Measurements from ENCODE around the gene REPS1.

REPS1 gene

GRCh38 chr6:139008117-139008516 is 20.1 kb upstream of the REPS1 start:
- Histone ChIP-seq H3K4me1 (no peaks in the 10 kb centered on the region), H3K4me3 (ENCODE audit: low read depth, low read length) (no peak overlapping the region), H3K9me3 (no peaks in the 10 kb centered on the region), H3K27me3 (no peaks in the 10 kb centered on the region), H3K36me3 (no peaks in the 10 kb centered on the region)
- no peak for TF ChIP-seq CTCF (IDR thresholded peaks at IDR 0.05; ENCODE audit: low read depth, low read length)
- DNase-seq, result no peak

- DNase-seq, result no peak
- H3K4me3 ChIP-seq (ENCODE audit: low read depth, low read length), result no peak overlapping the region
- H3K36me3 ChIP-seq, result no peaks in the 10 kb centered on the region
- TF ChIP-seq CTCF (IDR thresholded peaks at IDR 0.05; ENCODE audit: low read depth, low read length), result no peak
- no peaks in the 10 kb centered on the region for H3K4me1 ChIP-seq
- H3K27me3 ChIP-seq, result no peaks in the 10 kb centered on the region
- no peaks in the 10 kb centered on the region for H3K9me3 ChIP-seq
Observed at GRCh38 chr6:139007428-139007827, 19.4 kb upstream of the REPS1 start.

- no peak for TF ChIP-seq CTCF (IDR thresholded peaks at IDR 0.05; ENCODE audit: low read depth, low read length)
Observed at GRCh38 chr6:139006477-139006876, 18.4 kb upstream of the REPS1 start.

GRCh38 chr6:139003751-139004150 is 15.7 kb upstream of the REPS1 start:
- H3K4me1 ChIP-seq, result no peaks in the 10 kb centered on the region
- no peak for DNase-seq
- no peaks in the 10 kb centered on the region for H3K36me3 ChIP-seq
- no peak overlapping the region for H3K4me3 ChIP-seq (ENCODE audit: low read depth, low read length)
- H3K27me3 ChIP-seq, result no peaks in the 10 kb centered on the region
- H3K9me3 ChIP-seq, result no peaks in the 10 kb centered on the region
- TF ChIP-seq CTCF (IDR thresholded peaks at IDR 0.05; ENCODE audit: low read depth, low read length), result no peak

More at GRCh38 chr6:139006477-139006876, 18.4 kb upstream of the REPS1 start:
- Histone ChIP-seq H3K4me3 (ENCODE audit: low read depth, low read length) (no peak overlapping the region), H3K36me3 (no peaks in the 10 kb centered on the region), H3K4me1 (no peaks in the 10 kb centered on the region), H3K9me3 (no peaks in the 10 kb centered on the region), H3K27me3 (no peaks in the 10 kb centered on the region)
- no peak for DNase-seq

GRCh38 chr6:138999949-139000725 is 12.1 kb upstream of the REPS1 start:
- no peaks in the 10 kb centered on the region for H3K27me3 ChIP-seq
- DNase-seq, result no peak
- no peak overlapping the region for H3K4me3 ChIP-seq (ENCODE audit: low read depth, low read length)
- H3K4me1 ChIP-seq, result no peaks in the 10 kb centered on the region
- no peak for TF ChIP-seq CTCF (IDR thresholded peaks at IDR 0.05; ENCODE audit: low read depth, low read length)
- H3K36me3 ChIP-seq, result no peaks in the 10 kb centered on the region
- no peaks in the 10 kb centered on the region for H3K9me3 ChIP-seq

GRCh38 chr6:138997136-138997535 is 9.1 kb upstream of the REPS1 start:
- no peak overlapping the region for H3K4me3 ChIP-seq (ENCODE audit: low read depth, low read length)
- no peak for TF ChIP-seq CTCF (IDR thresholded peaks at IDR 0.05; ENCODE audit: low read depth, low read length)
- DNase-seq, result no peak
- H3K4me1 ChIP-seq, result no peaks in the 10 kb centered on the region
- H3K27me3 ChIP-seq, result no peaks in the 10 kb centered on the region
- H3K36me3 ChIP-seq, result no peaks in the 10 kb centered on the region
- no peaks in the 10 kb centered on the region for H3K9me3 ChIP-seq
